Measurements from ENCODE around the gene GAPVD1. TPM values are rescaled to one million over a fixed set of nuclear protein-coding genes. Genes with fewer than 3 reads are reported as not detected.
A peak's percentile ranks its signal among the peaks of the same experiment; 100 is the strongest.

The GAPVD1 gene
- total RNA-seq, 1 donor from 2014 or later: 56.5 TPM

GRCh38 chr9:125268394-125269013 lies 6.9 kb downstream of the GAPVD1 start:
- H3K36me3 Mint-ChIP-seq (ENCODE audit: unreplicated experiment): peaks cover 20% of the 10 kb centered on the region
- no peaks in the 10 kb centered on the region for H3K9me3 Mint-ChIP-seq (ENCODE audit: unreplicated experiment)
- no peak overlapping the region for H3K4me3 Mint-ChIP-seq (ENCODE audit: unreplicated experiment)
- no peak for TF ChIP-seq CTCF (IDR thresholded peaks at IDR 0.05)
- H3K27me3 Mint-ChIP-seq (ENCODE audit: unreplicated experiment): no peaks in the 10 kb centered on the region
- peaks cover 41% of the 10 kb centered on the region for H3K4me1 Mint-ChIP-seq (ENCODE audit: unreplicated experiment)
- peak overlapping the region; percentile 91 for H3K27ac Mint-ChIP-seq (ENCODE audit: unreplicated experiment)
- no peak for DNase-seq (ENCODE audit: extremely low spot score, unreplicated experiment)

DNA sequence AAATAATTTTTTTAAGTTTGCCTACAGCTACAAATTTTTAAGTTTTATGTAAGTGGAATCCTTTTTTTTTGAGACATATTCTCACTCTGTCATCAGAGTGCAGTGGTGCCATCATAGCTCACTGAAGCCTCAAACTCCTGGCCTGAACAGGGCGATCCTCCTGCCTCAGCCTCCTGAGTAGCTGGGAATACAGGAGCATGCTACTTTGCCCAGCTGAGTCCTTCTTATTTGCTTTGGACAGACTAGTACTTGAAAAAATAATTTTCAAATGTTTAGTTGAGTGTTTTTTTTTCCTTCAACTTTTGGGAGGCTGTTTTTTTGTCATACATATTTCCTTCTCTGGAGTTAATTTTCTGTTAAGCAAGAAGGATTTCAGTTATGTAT lies 7.4 kb downstream of the GAPVD1 start:
- no peak overlapping the region for H3K4me3 Mint-ChIP-seq (ENCODE audit: unreplicated experiment)
- H3K4me1 Mint-ChIP-seq (ENCODE audit: unreplicated experiment): peaks cover 37% of the 10 kb centered on the region
- peak overlapping the region; percentile 91 for H3K27ac Mint-ChIP-seq (ENCODE audit: unreplicated experiment)
- no peaks in the 10 kb centered on the region for H3K27me3 Mint-ChIP-seq (ENCODE audit: unreplicated experiment)
- peaks cover 16% of the 10 kb centered on the region for H3K36me3 Mint-ChIP-seq (ENCODE audit: unreplicated experiment)
- TF ChIP-seq CTCF (IDR thresholded peaks at IDR 0.05): no peak
- DNase-seq (ENCODE audit: extremely low spot score, unreplicated experiment): no peak
- no peaks in the 10 kb centered on the region for H3K9me3 Mint-ChIP-seq (ENCODE audit: unreplicated experiment)

GRCh38 chr9:125271081-125271480 lies 9.5 kb downstream of the GAPVD1 start:
- no peak for DNase-seq (ENCODE audit: extremely low spot score, unreplicated experiment)
- H3K27ac Mint-ChIP-seq (ENCODE audit: unreplicated experiment): no peak overlapping the region
- peaks cover 9% of the 10 kb centered on the region for H3K36me3 Mint-ChIP-seq (ENCODE audit: unreplicated experiment)
- TF ChIP-seq CTCF (IDR thresholded peaks at IDR 0.05): no peak
- H3K4me1 Mint-ChIP-seq (ENCODE audit: unreplicated experiment): peaks cover 35% of the 10 kb centered on the region
- H3K9me3 Mint-ChIP-seq (ENCODE audit: unreplicated experiment): no peaks in the 10 kb centered on the region
- no peaks in the 10 kb centered on the region for H3K27me3 Mint-ChIP-seq (ENCODE audit: unreplicated experiment)
- no peak overlapping the region for H3K4me3 Mint-ChIP-seq (ENCODE audit: unreplicated experiment)

DNA sequence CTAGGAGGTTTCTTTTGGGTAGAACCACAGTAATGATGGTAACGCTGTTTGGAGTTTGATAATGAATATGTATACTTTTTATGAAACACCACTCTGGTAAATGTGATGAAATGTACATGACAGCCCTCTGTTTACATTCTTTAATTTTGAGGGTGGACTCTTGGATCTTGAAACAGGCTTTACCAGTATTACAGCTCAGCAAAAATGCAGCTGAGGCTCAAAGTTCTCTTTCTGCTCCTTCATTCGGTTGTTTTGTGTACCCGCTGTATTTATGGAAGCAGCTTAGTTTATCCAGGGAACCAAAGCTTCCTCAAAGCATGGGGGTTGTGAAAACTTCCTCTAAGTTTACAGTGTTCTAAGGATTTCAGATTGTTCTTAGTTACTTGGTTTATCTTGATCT lies 11.1 kb downstream of the GAPVD1 start:
- no peak for DNase-seq (ENCODE audit: extremely low spot score, unreplicated experiment)
- peaks cover 48% of the 10 kb centered on the region for H3K4me1 Mint-ChIP-seq (ENCODE audit: unreplicated experiment)
- no peak for TF ChIP-seq CTCF (IDR thresholded peaks at IDR 0.05)
- H3K27me3 Mint-ChIP-seq (ENCODE audit: unreplicated experiment): no peaks in the 10 kb centered on the region
- H3K27ac Mint-ChIP-seq (ENCODE audit: unreplicated experiment): peak overlapping the region; percentile 40
- peaks cover 9% of the 10 kb centered on the region for H3K36me3 Mint-ChIP-seq (ENCODE audit: unreplicated experiment)
- H3K9me3 Mint-ChIP-seq (ENCODE audit: unreplicated experiment): no peaks in the 10 kb centered on the region
- H3K4me3 Mint-ChIP-seq (ENCODE audit: unreplicated experiment): no peak overlapping the region

DNA sequence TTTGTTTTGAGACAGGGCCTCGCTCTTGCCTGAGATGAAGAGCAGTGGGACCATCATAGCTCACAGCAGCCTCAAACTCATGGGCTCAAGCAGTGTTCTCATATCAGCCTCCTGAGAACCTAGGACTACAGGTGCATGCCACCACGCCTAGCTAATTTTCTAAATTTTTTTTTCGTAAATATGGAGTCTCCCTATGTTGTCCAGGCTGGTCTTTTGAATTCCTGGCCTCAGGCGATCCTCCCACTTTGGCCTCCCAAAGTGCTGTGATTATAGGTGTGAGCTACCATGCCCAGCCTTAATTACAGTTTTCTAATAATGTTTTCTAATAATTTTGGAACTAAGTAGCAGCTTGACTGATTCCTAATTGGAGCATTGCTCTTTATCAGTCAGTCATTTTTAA lies 15.1 kb downstream of the GAPVD1 start:
- TF ChIP-seq CTCF (IDR thresholded peaks at IDR 0.05): no peak
- no peaks in the 10 kb centered on the region for H3K9me3 Mint-ChIP-seq (ENCODE audit: unreplicated experiment)
- H3K27me3 Mint-ChIP-seq (ENCODE audit: unreplicated experiment): no peaks in the 10 kb centered on the region
- peaks cover 34% of the 10 kb centered on the region for H3K4me1 Mint-ChIP-seq (ENCODE audit: unreplicated experiment)
- no peak overlapping the region for H3K4me3 Mint-ChIP-seq (ENCODE audit: unreplicated experiment)
- H3K27ac Mint-ChIP-seq (ENCODE audit: unreplicated experiment): no peak overlapping the region
- H3K36me3 Mint-ChIP-seq (ENCODE audit: unreplicated experiment): peaks cover 6% of the 10 kb centered on the region
- no peak for DNase-seq (ENCODE audit: extremely low spot score, unreplicated experiment)
